K562 (cell line): ENCODE results near the gene FAM117B. TPM values are rescaled to one million over a fixed set of nuclear protein-coding genes. Genes with fewer than 3 reads are reported as not detected.

Experiments used
- ATAC-seq: fragments of 200-7000 bp; cut with Tn5 transposase; 3 replicates; pipeline ENCODE4 v1.9.1; 2020; ENCODE audit warnings: moderate library complexity
- BruUV-seq: library from RNA; stranded (reverse); fragments of 400-500 nt; replicated peaks from 2 replicates; lab custom pipeline; 2021; lab: Mats Ljungman, UMichigan
- CTCF ChIA-PET: fragments of 300-600 bp; formaldehyde crosslinking; extraction: SDS; loops from one replicate; lab custom pipeline; 2021; ENCODE audit warnings: low intra/inter-chr PET ratio; lab: Yijun Ruan, JAX
- POLR2A ChIA-PET: fragments of 300-600, 350-650 bp; sonication (Branson Sonifier 250); formaldehyde crosslinking; extraction: SDS; loops from one replicate; lab custom pipeline; 2021; ENCODE audit warnings: antibody characterized with exemption, inconsistent platforms; lab: Yijun Ruan, JAX
- DNase-seq, 4 experiments: peaks; one replicate each; pipeline versions ENCODE4 v3.0.0 to v3.0.0-alpha.2; 2011 to 2018; ENCODE audit warnings: low spot score in 3 of 4, mixed read lengths in 3 of 4; ENCODE audit errors: extremely low read depth in 1 of 4
- FAIRE-seq: peaks from 2 replicates; lab custom pipeline; 2011; peaks lifted over from hg19 to GRCh38; lab: Jason Lieb, UNC
- H2AFZ ChIP-seq: 2 replicates; pipeline ENCODE4 v1.6.0; 2011; ENCODE audit warnings: low read depth, low read length, control low read depth, inconsistent platforms
- H3K27ac ChIP-seq: fragments of 200-600 bp; 3 replicates; pipeline ENCODE4 v1.8.0; 2011; ENCODE audit warnings: low read depth, mild to moderate bottlenecking, control low read depth, inconsistent platforms, low read length, moderate library complexity, mixed read lengths; ENCODE audit errors: extremely low read depth
- H3K27me3 ChIP-seq, 2 experiments: fragments of 300-600 bp in 1 of 2; 2 replicates in 1 of 2; 3 replicates in 1 of 2; pipeline versions ENCODE4 v1.6.0 to v1.8.0; 2011; ENCODE audit warnings: inconsistent platforms in 2 of 2, low read length in 2 of 2, mild to moderate bottlenecking in 1 of 2, mixed read lengths in 1 of 2, moderate library complexity in 1 of 2; ENCODE audit not compliant: control insufficient read depth in 2 of 2, insufficient read depth in 2 of 2
- H3K36me3 ChIP-seq: fragments of 300-600 bp; 3 replicates; pipeline ENCODE4 v1.8.0; 2011; ENCODE audit warnings: mild to moderate bottlenecking, low read length, inconsistent platforms; ENCODE audit not compliant: control insufficient read depth, insufficient read depth
- H3K4me1 ChIP-seq, 2 experiments: fragments of 200-600 bp in 1 of 2; replicated peaks in 1 of 2; 2 replicates in 1 of 2; 3 replicates in 1 of 2; pipeline versions ENCODE4 v1.5.1 to v1.8.0; 2011; ENCODE audit warnings: inconsistent platforms in 2 of 2, low read length in 2 of 2, mild to moderate bottlenecking in 1 of 2, mixed read lengths in 1 of 2, moderate library complexity in 1 of 2; ENCODE audit not compliant: control insufficient read depth in 2 of 2, insufficient read depth in 2 of 2
- H3K4me2 ChIP-seq: 2 replicates; pipeline ENCODE4 v1.6.1; 2011; ENCODE audit warnings: low read length, control low read depth, inconsistent platforms, mixed read lengths; ENCODE audit not compliant: insufficient read depth
- H3K4me3 ChIP-seq: fragments of 200-600 bp; sonication (generic), shearing (Covaris generic); 2 replicates; pipeline ENCODE4 v1.5.1; 2016; ENCODE audit warnings: control low read depth, inconsistent platforms
- H3K79me2 ChIP-seq: fragments of 200-600 bp; 3 replicates; pipeline ENCODE4 v1.8.0; 2011; ENCODE audit warnings: low read length, inconsistent platforms; ENCODE audit not compliant: control insufficient read depth, insufficient read depth
- H3K9ac ChIP-seq, 2 experiments: 2 replicates each; pipeline versions ENCODE4 v1.6.0 to v1.6.1; 2011; ENCODE audit warnings: low read depth in 2 of 2, low read length in 2 of 2, control low read depth in 1 of 2, inconsistent platforms in 1 of 2, mild to moderate bottlenecking in 1 of 2, mixed read lengths in 1 of 2; ENCODE audit not compliant: insufficient read depth in 1 of 2
- H3K9me1 ChIP-seq: one replicate; pipeline ENCODE4 v1.6.0; 2011; ENCODE audit warnings: inconsistent platforms, mild to moderate bottlenecking, low read length, moderate library complexity; ENCODE audit not compliant: control insufficient read depth, insufficient read depth
- H3K9me3 ChIP-seq: replicated peaks from 2 replicates; pipeline ENCODE4 v1.5.1; 2011; ENCODE audit warnings: low read depth, low read length, inconsistent platforms; ENCODE audit not compliant: control insufficient read depth, insufficient read depth
- H4K20me1 ChIP-seq: replicated peaks from 2 replicates; pipeline ENCODE4 v1.6.1; 2011; ENCODE audit warnings: low read length, inconsistent platforms, mixed read lengths; ENCODE audit not compliant: control insufficient read depth, insufficient read depth
- ARID2 ChIP-seq: fragments of 450-650 bp; IDR thresholded peaks from 2 replicates; pipeline ENCODE4 v1.6.1; 2017; ENCODE audit warnings: antibody characterized with exemption, mild to moderate bottlenecking
- BRD4 ChIP-seq: fragments of 200-600 bp; sonication (generic); IDR thresholded peaks from 2 replicates; pipeline ENCODE4 v1.6.1; 2017; ENCODE audit warnings: inconsistent platforms
- CREB1 ChIP-seq, 2 experiments: sonication (generic) in 1 of 2; formaldehyde crosslinking in 1 of 2; IDR thresholded peaks; 2 replicates each; pipeline versions ENCODE4 v1.6.1 to v1.8.0; 2012 to 2022; ENCODE audit warnings: inconsistent platforms in 1 of 2, mild to moderate bottlenecking in 1 of 2, missing genetic modification reagents in 1 of 2, moderate library complexity in 1 of 2
- CREM ChIP-seq: IDR thresholded peaks from 2 replicates; pipeline ENCODE4 v1.6.1; 2014; ENCODE audit warnings: antibody characterized with exemption, low read depth
- HLTF ChIP-seq: fragments of 450-650 bp; IDR thresholded peaks from 2 replicates; pipeline ENCODE4 v1.6.1; 2016
- LEF1 ChIP-seq: fragments of 450-650 bp; IDR thresholded peaks from 2 replicates; pipeline ENCODE4 v1.6.1; 2016; ENCODE audit warnings: mild to moderate bottlenecking
- NCOA1 ChIP-seq: fragments of 450-650 bp; IDR thresholded peaks from 2 replicates; pipeline ENCODE4 v1.6.1; 2016; ENCODE audit warnings: low read depth
- NR3C1 ChIP-seq: sonication (generic); formaldehyde crosslinking; IDR thresholded peaks from 2 replicates; pipeline ENCODE4 v1.8.1; 2022; ENCODE audit warnings: missing genetic modification reagents
- PRMT5 ChIP-seq: sonication (generic); formaldehyde crosslinking; IDR thresholded peaks from 2 replicates; pipeline ENCODE4 v1.5.0; 2020; ENCODE audit warnings: missing genetic modification reagents
- ZFPM2 ChIP-seq: fragments of 250-450 bp; sonication (Bioruptor Pico); IDR thresholded peaks from 2 replicates; pipeline ENCODE4 v1.5.1; 2022; ENCODE audit warnings: mild to moderate bottlenecking
- ZNF644 ChIP-seq: fragments of 200-800 bp; sonication (Bioruptor generic); IDR thresholded peaks from 2 replicates; pipeline ENCODE4 v1.6.1; 2016; ENCODE audit warnings: low read depth, missing genetic modification characterization, missing compliant biosample characterization
- WGBS: fragments of 100-300 bp; shearing (Covaris generic); methylation state at CpG from one replicate; pipeline ENCODE4 v1.1.6; 2016; ENCODE audit warnings: low coverage, mixed read lengths; ENCODE audit not compliant: insufficient coverage; ENCODE audit errors: missing lambda C conversion rate; 5-methylcytosine and 5-hydroxymethylcytosine counted together
- in situ Hi-C: fragments of 300-500 bp; cut with MboI; formaldehyde crosslinking; loops from 4 replicates; pipeline ENCODE4 v1.15.0; 2018; ENCODE audit warnings: inconsistent platforms, mixed read lengths
- intact Hi-C: fragments of 100-400 bp; cut with micrococcal nuclease; formaldehyde crosslinking; loops from 2 replicates; pipeline ENCODE4 v1.14.2; 2022
- polyA plus RNA-seq, 8 experiments: library from polyadenylated mRNA; depleted of rRNA in 4 of 8; stranded (reverse) in 5 of 8; unstranded in 3 of 8; fragments of >200 nt; fragmentation: Nextera tagmentation in 2 of 8; fragmentation: Illumina TruSeq in 1 of 8; extraction: Ambion mirVana in 2 of 8; extraction: Trizol in 1 of 8; gene quantifications; 2 replicates each; pipeline versions ENCODE4 v1.2.1 to v1.2.3, GENCODE V29; 2011 to 2014; ENCODE audit warnings: inconsistent platforms in 1 of 8, missing spikeins in 1 of 8
- total RNA-seq, 7 experiments: library from RNA; depleted of rRNA in 6 of 7; stranded (reverse); fragments of >200 nt in 6 of 7; fragmentation: Illumina TruSeq in 2 of 7; extraction: Trizol in 2 of 7; gene quantifications; 2 replicates each; pipeline versions ENCODE4 v1.2.1 to v1.2.3, GENCODE V29; 2011 to 2021; ENCODE audit warnings: low replicate concordance in 1 of 7
- TF ChIP-seq, protein P1 (sequence below): sonication (generic); formaldehyde crosslinking; IDR thresholded peaks from 2 replicates; pipeline ENCODE4 v1.8.1; 2023; ENCODE audit warnings: mild to moderate bottlenecking, missing genetic modification reagents, moderate library complexity
- TF ChIP-seq, protein P2 (sequence below): fragments of 250-450 bp; sonication (Bioruptor Pico); IDR thresholded peaks from 2 replicates; pipeline ENCODE4 v1.8.0; 2021; ENCODE audit warnings: moderate library complexity, mild to moderate bottlenecking, inconsistent platforms
- TF ChIP-seq, protein P3 (sequence below), 2 experiments: IDR thresholded peaks in 1 of 2; conservative IDR thresholded peaks in 1 of 2; 2 replicates each; pipeline ENCODE4 v1.6.1; 2016; ENCODE audit warnings: low read depth in 2 of 2, mild to moderate bottlenecking in 1 of 2, missing compliant biosample characterization in 1 of 2, missing genetic modification characterization in 1 of 2, moderate library complexity in 1 of 2

FAM117B gene
- total and polyA plus RNA-seq, 9 of the 15 experiments (the other 6 are each of a cell fraction or from before 2014, with no cell fraction given), result 1.6 to 5.2 (median 2.6) TPM

DNA sequence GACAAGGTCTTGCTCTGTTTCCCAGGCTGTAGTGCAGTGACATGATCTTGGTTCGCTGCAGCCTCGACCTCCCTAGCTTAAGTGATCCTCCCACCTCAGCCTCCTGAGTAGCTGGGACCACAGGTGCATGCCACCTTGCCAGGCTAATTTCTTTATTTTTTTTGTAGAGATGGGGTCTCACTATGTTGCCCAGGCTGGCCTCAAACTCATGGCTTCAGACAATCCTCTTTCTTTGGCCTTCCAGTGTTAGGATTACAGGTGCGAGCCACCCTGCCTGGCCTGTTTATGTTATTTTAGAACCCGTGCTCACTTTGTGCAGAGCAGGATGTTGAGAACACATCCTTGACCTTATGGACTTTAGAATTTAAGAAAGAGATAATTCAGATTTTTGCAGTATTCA is 17.4 kb downstream of the FAM117B start (continued):
- TF ChIP-seq, protein P1, sequence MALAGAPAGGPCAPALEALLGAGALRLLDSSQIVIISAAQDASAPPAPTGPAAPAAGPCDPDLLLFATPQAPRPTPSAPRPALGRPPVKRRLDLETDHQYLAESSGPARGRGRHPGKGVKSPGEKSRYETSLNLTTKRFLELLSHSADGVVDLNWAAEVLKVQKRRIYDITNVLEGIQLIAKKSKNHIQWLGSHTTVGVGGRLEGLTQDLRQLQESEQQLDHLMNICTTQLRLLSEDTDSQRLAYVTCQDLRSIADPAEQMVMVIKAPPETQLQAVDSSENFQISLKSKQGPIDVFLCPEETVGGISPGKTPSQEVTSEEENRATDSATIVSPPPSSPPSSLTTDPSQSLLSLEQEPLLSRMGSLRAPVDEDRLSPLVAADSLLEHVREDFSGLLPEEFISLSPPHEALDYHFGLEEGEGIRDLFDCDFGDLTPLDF (CRISPR knock-in tag), result no peak
- no peak for TF ChIP-seq ARID2

DNA sequence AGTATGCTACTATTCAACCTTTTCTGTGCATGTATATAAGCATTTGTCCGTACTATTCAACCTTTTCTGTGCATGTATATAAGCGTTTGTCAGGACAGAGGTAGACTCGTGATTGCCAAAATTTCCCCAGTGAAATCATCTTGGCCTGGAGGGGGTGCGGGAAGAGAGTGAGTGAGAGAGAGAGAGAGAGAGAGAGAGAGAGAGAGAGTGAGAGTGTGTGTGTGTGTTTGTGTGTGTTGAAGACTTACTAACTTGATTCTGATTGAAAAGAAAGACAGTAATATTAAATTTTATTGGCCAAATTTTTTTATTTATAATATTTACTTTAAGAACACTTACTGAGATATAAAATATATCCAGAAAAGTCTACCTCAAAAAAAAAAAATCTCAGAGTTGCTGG is 19.1 kb downstream of the FAM117B start:
- FAIRE-seq, result no peak
- no peaks in the 10 kb centered on the region for H3K36me3 ChIP-seq
- BruUV-seq, result no TSS peak

More for the DNA sequence above, 19.1 kb downstream of the FAM117B start:
- Histone ChIP-seq H3K9ac (no peak overlapping the region), H3K9me3 (no peaks in the 10 kb centered on the region), H3K27ac (no peak overlapping the region), H3K9me1 (no peaks in the 10 kb centered on the region), H3K4me1 (peaks cover 0 to 2% of the 10 kb centered on the region in 2 experiments; a peak in 2 of 5 replicates), H3K27me3 (no peaks in the 10 kb centered on the region), H2AFZ (no peak overlapping the region), H3K4me3 (no peak overlapping the region), H3K79me2 (peaks cover 20% of the 10 kb centered on the region; the same call in 1 of the 3 replicates), H3K4me2 (no peak overlapping the region), H4K20me1 (no peaks in the 10 kb centered on the region)
- no peak for ATAC-seq
- ChIA-PET POLR2A (no interaction called here), CTCF (no interaction called here)
- in situ Hi-C loops (no loop called here), intact Hi-C loops (no loop called here)
- TF ChIP-seq BRD4, result no peak
- TF ChIP-seq, protein P2, sequence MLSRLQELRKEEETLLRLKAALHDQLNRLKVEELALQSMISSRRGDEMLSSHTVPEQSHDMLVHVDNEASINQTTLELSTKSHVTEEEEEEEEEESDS (CRISPR knock-in tag), result no peak
- TF ChIP-seq ZNF644 (tag), result no peak
- TF ChIP-seq NCOA1, result no peak
- TF ChIP-seq ZFPM2 (CRISPR knock-in tag), result no peak
- TF ChIP-seq, protein P3, sequence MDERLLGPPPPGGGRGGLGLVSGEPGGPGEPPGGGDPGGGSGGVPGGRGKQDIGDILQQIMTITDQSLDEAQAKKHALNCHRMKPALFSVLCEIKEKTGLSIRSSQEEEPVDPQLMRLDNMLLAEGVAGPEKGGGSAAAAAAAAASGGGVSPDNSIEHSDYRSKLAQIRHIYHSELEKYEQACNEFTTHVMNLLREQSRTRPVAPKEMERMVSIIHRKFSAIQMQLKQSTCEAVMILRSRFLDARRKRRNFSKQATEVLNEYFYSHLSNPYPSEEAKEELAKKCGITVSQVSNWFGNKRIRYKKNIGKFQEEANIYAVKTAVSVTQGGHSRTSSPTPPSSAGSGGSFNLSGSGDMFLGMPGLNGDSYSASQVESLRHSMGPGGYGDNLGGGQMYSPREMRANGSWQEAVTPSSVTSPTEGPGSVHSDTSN (CRISPR knock-in tag; IDR thresholded peaks at IDR 0.05; ENCODE audit: low read depth), result no peak
- TF ChIP-seq, protein P3 (tag; conservative IDR thresholded peaks at IDR 0.05; ENCODE audit: low read depth), result no peak
- TF ChIP-seq PRMT5, result no peak
- no peak for TF ChIP-seq LEF1
- no peak for TF ChIP-seq CREB1 (IDR thresholded peaks at IDR 0.05)
- no peak for TF ChIP-seq CREB1 (CRISPR knock-in tag; IDR thresholded peaks at IDR 0.05)
- no peak for TF ChIP-seq HLTF
- no peak for TF ChIP-seq CREM
- TF ChIP-seq NR3C1 (CRISPR knock-in tag), result no peak
- no peak for DNase-seq
- WGBS, result 11% methylated on average over 3 of the region's 4 CpGs
